HCT116 (cell line): ENCODE data around the gene FOXN3. TPM values are rescaled to one million over a fixed set of nuclear protein-coding genes. Genes with fewer than 3 reads are reported as not detected.

Experiments used
- ATAC-seq: fragments of 200-7000 bp; cut with Tn5 transposase; 2 replicates; pipeline ENCODE4 v1.9.1; 2020; ENCODE audit warnings: mild to moderate bottlenecking, moderate library complexity
- BruUV-seq: library from RNA; stranded (reverse); fragments of 400-500 nt; replicated peaks from 2 replicates; lab custom pipeline; 2021; lab: Mats Ljungman, UMichigan
- CTCF ChIA-PET: fragments of 300-600 bp; sonication (Branson Sonifier 250); formaldehyde crosslinking; loops from one replicate; lab custom pipeline; 2021; ENCODE audit warnings: antibody characterized with exemption; lab: Charles Lee
- POLR2A ChIA-PET: fragments of 300-600, 350-600 bp; sonication (Branson Sonifier 250); formaldehyde crosslinking; loops from one replicate; lab custom pipeline; 2021; ENCODE audit warnings: antibody characterized with exemption; lab: Charles Lee
- RAD21 ChIA-PET, 2 experiments: fragments of 300-600 bp; sonication (Branson Sonifier 250); formaldehyde crosslinking; loops; one replicate each; lab custom pipeline; 2023; ENCODE audit warnings: low total read pairs in 2 of 2; ENCODE audit not compliant: uncharacterized antibody in 2 of 2, unreplicated experiment in 2 of 2, low non-redundant PET in 1 of 2; lab: Charles Lee
- DNase-seq: peaks from one replicate; pipeline ENCODE4 v3.0.0-alpha.2; 2010; ENCODE audit warnings: low read depth, low spot score
- H2AFZ ChIP-seq: fragments of 200-600 bp; shearing (Covaris generic), sonication (generic); 2 replicates; pipeline ENCODE4 v1.6.1; 2017; ENCODE audit warnings: low read depth, mixed run types, mixed read lengths, antibody characterized with exemption, low read length; ENCODE audit not compliant: poor library complexity, severe bottlenecking
- H3K27ac ChIP-seq: 2 replicates; pipeline ENCODE4 v1.5.1; 2012; ENCODE audit warnings: low read depth, low read length
- H3K27me3 ChIP-seq: fragments of 200-600 bp; sonication (generic); 2 replicates; pipeline ENCODE4 v1.6.1; 2016; ENCODE audit warnings: mixed run types, low read length, mixed read lengths; ENCODE audit not compliant: insufficient read depth
- H3K36me3 ChIP-seq, 2 experiments: fragments of 200-500 bp in 1 of 2; fragments of 200-600 bp in 1 of 2; sonication (Bioruptor generic) in 1 of 2; sonication (generic) in 1 of 2; 2 replicates each; pipeline versions ENCODE4 v1.5.1 to v1.6.1; 2014 to 2016; ENCODE audit warnings: low read length in 2 of 2, inconsistent platforms in 1 of 2, mixed read lengths in 1 of 2, mixed run types in 1 of 2; ENCODE audit not compliant: insufficient read depth in 2 of 2, control insufficient read depth in 1 of 2
- H3K4me1 ChIP-seq, 2 experiments: fragments of 200-600 bp in 1 of 2; sonication (generic) in 1 of 2; 2 replicates each; pipeline versions ENCODE4 v1.5.1 to v1.6.1; 2012 to 2017; ENCODE audit warnings: low read length in 2 of 2, inconsistent platforms in 1 of 2, mild to moderate bottlenecking in 1 of 2, mixed read lengths in 1 of 2, mixed run types in 1 of 2, moderate library complexity in 1 of 2; ENCODE audit not compliant: insufficient read depth in 2 of 2, control insufficient read depth in 1 of 2
- H3K4me2 ChIP-seq: fragments of 200-600 bp; sonication (generic); 2 replicates; pipeline ENCODE4 v1.6.1; 2017; ENCODE audit warnings: mixed run types, low read length, mixed read lengths
- H3K4me3 ChIP-seq, 2 experiments: fragments of 200-600 bp in 1 of 2; sonication (generic) in 1 of 2; replicated peaks in 1 of 2; 2 replicates each; pipeline ENCODE4 v1.5.1; 2011 to 2016; ENCODE audit warnings: low read length in 2 of 2, control low read depth in 1 of 2, low read depth in 1 of 2, mild to moderate bottlenecking in 1 of 2, mixed read lengths in 1 of 2, mixed run types in 1 of 2
- H3K79me2 ChIP-seq: fragments of 200-600 bp; sonication (generic); 2 replicates; pipeline ENCODE4 v1.6.1; 2017; ENCODE audit warnings: mild to moderate bottlenecking, mixed run types, low read length, moderate library complexity, mixed read lengths; ENCODE audit not compliant: insufficient read depth
- H3K9ac ChIP-seq: fragments of 200-600 bp; sonication (generic); 2 replicates; pipeline ENCODE4 v1.6.1; 2016; ENCODE audit warnings: low read length, mixed read lengths
- H3K9me2 ChIP-seq: fragments of 200-600 bp; sonication (generic), shearing (Covaris generic); 2 replicates; pipeline ENCODE4 v1.6.1; 2017; ENCODE audit warnings: mixed run types, mild to moderate bottlenecking, moderate library complexity; ENCODE audit not compliant: insufficient read depth
- H3K9me3 ChIP-seq, 2 experiments: fragments of 200-500 bp in 1 of 2; fragments of 200-600 bp in 1 of 2; sonication (Bioruptor generic) in 1 of 2; sonication (generic) in 1 of 2; 2 replicates each; pipeline ENCODE4 v1.6.1; 2014 to 2017; ENCODE audit warnings: low read length in 2 of 2, mixed read lengths in 2 of 2, inconsistent platforms in 1 of 2, low read depth in 1 of 2, mild to moderate bottlenecking in 1 of 2, mixed run types in 1 of 2, moderate library complexity in 1 of 2; ENCODE audit not compliant: control insufficient read depth in 1 of 2, insufficient read depth in 1 of 2
- H4K20me1 ChIP-seq: fragments of 200-600 bp; sonication (generic), shearing (Covaris generic); 2 replicates; pipeline ENCODE4 v1.6.1; 2017; ENCODE audit warnings: mixed run types, mild to moderate bottlenecking, moderate library complexity; ENCODE audit not compliant: insufficient read depth
- ATF3 ChIP-seq: IDR thresholded peaks from 2 replicates; pipeline ENCODE4 v1.6.1; 2012
- EGR1 ChIP-seq: IDR thresholded peaks from 2 replicates; pipeline ENCODE4 v1.6.1; 2012; ENCODE audit warnings: low read depth
- ELF1 ChIP-seq: IDR thresholded peaks from 2 replicates; pipeline ENCODE4 v1.6.1; 2012; ENCODE audit warnings: low read depth, borderline replicate concordance
- EZH2 ChIP-seq: fragments of 200-600 bp; sonication (generic); IDR thresholded peaks from 2 replicates; pipeline ENCODE4 v1.6.1; 2017; ENCODE audit warnings: antibody characterized with exemption, mixed run types
- JUND ChIP-seq: IDR thresholded peaks from 2 replicates; pipeline ENCODE4 v1.6.1; 2012
- MAX ChIP-seq: IDR thresholded peaks from 2 replicates; pipeline ENCODE4 v1.6.1; 2012
- POLR2A ChIP-seq: IDR thresholded peaks from 2 replicates; pipeline ENCODE4 v1.7.0; 2011; ENCODE audit warnings: borderline replicate concordance; ENCODE audit not compliant: insufficient read depth, insufficient read length; ENCODE audit errors: extremely low read depth
- POLR2AphosphoS5 ChIP-seq: IDR thresholded peaks from 2 replicates; pipeline ENCODE4 v1.6.1; 2011; ENCODE audit warnings: mild to moderate bottlenecking, low read depth, low read length, moderate library complexity
- REST ChIP-seq: IDR thresholded peaks from 2 replicates; pipeline ENCODE4 v1.6.1; 2012; ENCODE audit warnings: low read depth
- SRF ChIP-seq: IDR thresholded peaks from 2 replicates; pipeline ENCODE4 v1.6.1; 2012; ENCODE audit warnings: low read depth
- YY1 ChIP-seq: IDR thresholded peaks from 2 replicates; pipeline ENCODE4 v1.6.1; 2011; ENCODE audit warnings: low read length, low read depth, moderate library complexity, mild to moderate bottlenecking; ENCODE audit not compliant: insufficient replicate concordance; ENCODE audit errors: extremely low read depth
- ZFX ChIP-seq: fragments of 450-650 bp; IDR thresholded peaks from 2 replicates; pipeline ENCODE4 v1.6.1; 2017
- ZNF274 ChIP-seq: fragments of 200-500 bp; sonication (Bioruptor generic); IDR thresholded peaks from 2 replicates; pipeline ENCODE4 v1.6.1; 2014; ENCODE audit warnings: mild to moderate bottlenecking, low read depth, low read length, inconsistent platforms
- intact Hi-C: fragments of 100-400 bp; cut with micrococcal nuclease; formaldehyde crosslinking; loops from 2 replicates; pipeline ENCODE4 v1.10.0; 2022
- total RNA-seq: library from RNA; stranded (reverse); gene quantifications from one replicate; pipeline ENCODE4 v1.2.1, GENCODE V29; 2021; ENCODE audit not compliant: unreplicated experiment
- TF ChIP-seq, protein P1 (sequence below): IDR thresholded peaks from 2 replicates; pipeline ENCODE4 v1.6.1; 2011; ENCODE audit warnings: mild to moderate bottlenecking, low read length, moderate library complexity; ENCODE audit not compliant: insufficient replicate concordance; ENCODE audit errors: extremely low read depth

The FOXN3 gene
- total RNA-seq, 1 experiment from 2014 or later: 20.0 TPM

DNA sequence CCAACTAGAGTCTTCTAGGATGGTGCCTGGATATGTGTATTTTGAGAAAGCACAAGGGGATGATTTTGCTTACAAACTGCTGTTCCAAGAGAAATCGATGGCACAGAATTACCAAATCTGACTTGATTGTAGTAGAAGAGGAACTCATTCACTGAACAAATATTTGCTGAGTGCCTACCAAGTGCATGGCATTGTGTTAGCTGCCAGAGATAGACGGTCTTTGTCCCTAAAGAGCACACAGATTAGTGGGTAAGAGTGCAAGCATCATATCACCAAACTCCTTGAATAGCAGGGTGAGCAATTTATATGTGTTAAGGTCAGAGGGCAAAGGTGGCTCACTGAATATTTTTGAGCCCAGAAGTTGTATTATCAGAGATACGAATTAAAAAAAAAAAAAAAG is 3.5 kb upstream of the FOXN3 start:
- Histone ChIP-seq H3K9me3 (no peaks in the 10 kb centered on the region), H3K79me2 (no peaks in the 10 kb centered on the region; the same call in 1 of the 2 replicates), H2AFZ (no peak overlapping the region), H3K36me3 (no peaks in the 10 kb centered on the region), H3K27me3 (0 out of 2 replicates have a peak, but pooled peaks cover 5% of the 10 kb centered on the region), H4K20me1 (no peaks in the 10 kb centered on the region), H3K4me3 (no peak overlapping the region), H3K27ac (no peak overlapping the region), H3K9me2 (no peaks in the 10 kb centered on the region), H3K4me2 (no peak overlapping the region), H3K4me1 (peaks cover 6 to 20% of the 10 kb centered on the region in 2 experiments), H3K9ac (no peak overlapping the region)
- ChIA-PET POLR2A (no interaction called here), CTCF (no interaction called here), RAD21 (no interaction called here)
- ATAC-seq: no peak
- BruUV-seq: TSS peak; percentile 33
- no peak for DNase-seq
- TF ChIP-seq ZFX: no peak
- TF ChIP-seq, protein P1, sequence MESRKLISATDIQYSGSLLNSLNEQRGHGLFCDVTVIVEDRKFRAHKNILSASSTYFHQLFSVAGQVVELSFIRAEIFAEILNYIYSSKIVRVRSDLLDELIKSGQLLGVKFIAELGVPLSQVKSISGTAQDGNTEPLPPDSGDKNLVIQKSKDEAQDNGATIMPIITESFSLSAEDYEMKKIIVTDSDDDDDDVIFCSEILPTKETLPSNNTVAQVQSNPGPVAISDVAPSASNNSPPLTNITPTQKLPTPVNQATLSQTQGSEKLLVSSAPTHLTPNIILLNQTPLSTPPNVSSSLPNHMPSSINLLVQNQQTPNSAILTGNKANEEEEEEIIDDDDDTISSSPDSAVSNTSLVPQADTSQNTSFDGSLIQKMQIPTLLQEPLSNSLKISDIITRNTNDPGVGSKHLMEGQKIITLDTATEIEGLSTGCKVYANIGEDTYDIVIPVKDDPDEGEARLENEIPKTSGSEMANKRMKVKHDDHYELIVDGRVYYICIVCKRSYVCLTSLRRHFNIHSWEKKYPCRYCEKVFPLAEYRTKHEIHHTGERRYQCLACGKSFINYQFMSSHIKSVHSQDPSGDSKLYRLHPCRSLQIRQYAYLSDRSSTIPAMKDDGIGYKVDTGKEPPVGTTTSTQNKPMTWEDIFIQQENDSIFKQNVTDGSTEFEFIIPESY: no peak
- intact Hi-C loops: loop anchor here (10.0 kb wide), 1 partner anchor 534 kb away; the partner anchor contains the start of genes EFCAB11 and TDP1

GRCh38 chr14:89419973-89420482 is 3.0 kb upstream of the FOXN3 start:
- RAD21 ChIA-PET: no interaction called here
- no TSS peak for BruUV-seq
- POLR2A ChIA-PET: no interaction called here
- TF ChIP-seq POLR2AphosphoS5 (no peak), ELF1 (no peak), ZNF274 (no peak), MAX (no peak), YY1 (no peak), EZH2 (no peak), REST (no peak), JUND (no peak), POLR2A (no peak), ATF3 (no peak), SRF (no peak), EGR1 (no peak)

More at GRCh38 chr14:89419973-89420482, 3.0 kb upstream of the FOXN3 start:
- no peaks in the 10 kb centered on the region for H3K9me2 ChIP-seq
- H3K79me2 ChIP-seq: peaks cover 3% of the 10 kb centered on the region; the same call in 1 of the 2 replicates
- no peaks in the 10 kb centered on the region for H4K20me1 ChIP-seq
- H2AFZ ChIP-seq: no peak overlapping the region
- no peak overlapping the region for H3K27ac ChIP-seq
- H3K4me2 ChIP-seq: no peak overlapping the region
- no peak overlapping the region for H3K9ac ChIP-seq
- CTCF ChIA-PET: no interaction called here
- peaks cover 4 to 22% of the 10 kb centered on the region in 2 experiments; a peak in 3 of 4 replicates for H3K4me1 ChIP-seq
- intact Hi-C loops: loop anchor here (2.0 to 10.0 kb wide), 3 partner anchors 243 to 535 kb away; partner anchors contain the start of genes EFCAB11 and TDP1
- H3K4me3 ChIP-seq: no peak overlapping the region
- no peak for DNase-seq
- H3K36me3 ChIP-seq: no peaks in the 10 kb centered on the region
- H3K27me3 ChIP-seq: 0 out of 2 replicates have a peak, but pooled peaks cover 5% of the 10 kb centered on the region
- ATAC-seq: no peak
- H3K9me3 ChIP-seq: no peaks in the 10 kb centered on the region
